HG02571 (cell line): ENCODE results near the gene PTPRN2.
"Not testable (repeated sequence)": the region's sequence is repeated elsewhere in the genome, so short reads cannot be mapped to it uniquely, and the experiment has no call there.

ENCODE experiments used
- ATAC-seq: cut with Tn5 transposase; IDR thresholded peaks from one replicate; pipeline ENCODE4 v1.9.1; 2021; ENCODE audit warnings: mild to moderate bottlenecking, moderate library complexity; ENCODE audit not compliant: unreplicated experiment

PTPRN2 gene

GRCh38 chr7:157930441-157930840 lies 657.2 kb downstream of the PTPRN2 start:
- ATAC-seq = no peak

- ATAC-seq = no peak
Observed at GRCh38 chr7:157929671-157930070, 658.0 kb downstream of the PTPRN2 start.

- no peak for ATAC-seq
Observed at GRCh38 chr7:157928808-157929425, 658.7 kb downstream of the PTPRN2 start.

- no peak for ATAC-seq
Observed at GRCh38 chr7:157928171-157928794, 659.3 kb downstream of the PTPRN2 start.

- ATAC-seq = no peak
Observed at GRCh38 chr7:157927313-157927925, 660.2 kb downstream of the PTPRN2 start.

GRCh38 chr7:157926521-157927150 lies 661.0 kb downstream of the PTPRN2 start:
- ATAC-seq = no peak

GRCh38 chr7:157926107-157926506 lies 661.5 kb downstream of the PTPRN2 start:
- no peak for ATAC-seq

- ATAC-seq = no peak
Observed at GRCh38 chr7:157925383-157925875, 662.2 kb downstream of the PTPRN2 start.

GRCh38 chr7:157923903-157924630 lies 663.6 kb downstream of the PTPRN2 start:
- ATAC-seq = no peak

- ATAC-seq = no peak
Observed at GRCh38 chr7:157922576-157922975, 665.0 kb downstream of the PTPRN2 start.

GRCh38 chr7:157918326-157919080 lies 669.1 kb downstream of the PTPRN2 start:
- ATAC-seq = no peak

GRCh38 chr7:157916946-157917640 lies 670.5 kb downstream of the PTPRN2 start:
- no peak for ATAC-seq

- no peak for ATAC-seq
Observed at GRCh38 chr7:157910446-157910845, 677.2 kb downstream of the PTPRN2 start.

GRCh38 chr7:157910045-157910444 lies 677.6 kb downstream of the PTPRN2 start:
- ATAC-seq = not testable (repeated sequence)

GRCh38 chr7:157909370-157909769 lies 678.3 kb downstream of the PTPRN2 start:
- ATAC-seq = no peak

- ATAC-seq = no peak
Observed at GRCh38 chr7:157908006-157908782, 679.4 kb downstream of the PTPRN2 start.

GRCh38 chr7:157907091-157907490 lies 680.5 kb downstream of the PTPRN2 start:
- ATAC-seq = no peak

GRCh38 chr7:157906583-157906982 lies 681.0 kb downstream of the PTPRN2 start:
- ATAC-seq = no peak
